Measurements from ENCODE around the gene EYS.
"Not testable (repeated sequence)": the region's sequence is repeated elsewhere in the genome, so short reads cannot be mapped to it uniquely, and the experiment has no call there.

GRCh38 chr6:65627434-65627999 lies 79.5 kb downstream of the EYS start:
- TF ChIP-seq, protein P1, sequence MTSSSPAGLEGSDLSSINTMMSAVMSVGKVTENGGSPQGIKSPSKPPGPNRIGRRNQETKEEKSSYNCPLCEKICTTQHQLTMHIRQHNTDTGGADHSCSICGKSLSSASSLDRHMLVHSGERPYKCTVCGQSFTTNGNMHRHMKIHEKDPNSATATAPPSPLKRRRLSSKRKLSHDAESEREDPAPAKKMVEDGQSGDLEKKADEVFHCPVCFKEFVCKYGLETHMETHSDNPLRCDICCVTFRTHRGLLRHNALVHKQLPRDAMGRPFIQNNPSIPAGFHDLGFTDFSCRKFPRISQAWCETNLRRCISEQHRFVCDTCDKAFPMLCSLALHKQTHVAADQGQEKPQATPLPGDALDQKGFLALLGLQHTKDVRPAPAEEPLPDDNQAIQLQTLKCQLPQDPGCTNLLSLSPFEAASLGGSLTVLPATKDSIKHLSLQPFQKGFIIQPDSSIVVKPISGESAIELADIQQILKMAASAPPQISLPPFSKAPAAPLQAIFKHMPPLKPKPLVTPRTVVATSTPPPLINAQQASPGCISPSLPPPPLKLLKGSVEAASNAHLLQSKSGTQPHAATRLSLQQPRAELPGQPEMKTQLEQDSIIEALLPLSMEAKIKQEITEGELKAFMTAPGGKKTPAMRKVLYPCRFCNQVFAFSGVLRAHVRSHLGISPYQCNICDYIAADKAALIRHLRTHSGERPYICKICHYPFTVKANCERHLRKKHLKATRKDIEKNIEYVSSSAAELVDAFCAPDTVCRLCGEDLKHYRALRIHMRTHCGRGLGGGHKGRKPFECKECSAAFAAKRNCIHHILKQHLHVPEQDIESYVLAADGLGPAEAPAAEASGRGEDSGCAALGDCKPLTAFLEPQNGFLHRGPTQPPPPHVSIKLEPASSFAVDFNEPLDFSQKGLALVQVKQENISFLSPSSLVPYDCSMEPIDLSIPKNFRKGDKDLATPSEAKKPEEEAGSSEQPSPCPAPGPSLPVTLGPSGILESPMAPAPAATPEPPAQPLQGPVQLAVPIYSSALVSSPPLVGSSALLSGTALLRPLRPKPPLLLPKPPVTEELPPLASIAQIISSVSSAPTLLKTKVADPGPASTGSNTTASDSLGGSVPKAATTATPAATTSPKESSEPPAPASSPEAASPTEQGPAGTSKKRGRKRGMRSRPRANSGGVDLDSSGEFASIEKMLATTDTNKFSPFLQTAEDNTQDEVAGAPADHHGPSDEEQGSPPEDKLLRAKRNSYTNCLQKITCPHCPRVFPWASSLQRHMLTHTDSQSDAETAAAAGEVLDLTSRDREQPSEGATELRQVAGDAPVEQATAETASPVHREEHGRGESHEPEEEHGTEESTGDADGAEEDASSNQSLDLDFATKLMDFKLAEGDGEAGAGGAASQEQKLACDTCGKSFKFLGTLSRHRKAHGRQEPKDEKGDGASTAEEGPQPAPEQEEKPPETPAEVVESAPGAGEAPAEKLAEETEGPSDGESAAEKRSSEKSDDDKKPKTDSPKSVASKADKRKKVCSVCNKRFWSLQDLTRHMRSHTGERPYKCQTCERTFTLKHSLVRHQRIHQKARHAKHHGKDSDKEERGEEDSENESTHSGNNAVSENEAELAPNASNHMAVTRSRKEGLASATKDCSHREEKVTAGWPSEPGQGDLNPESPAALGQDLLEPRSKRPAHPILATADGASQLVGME (CRISPR knock-in tag; IDR thresholded peaks at IDR 0.05) = not testable (repeated sequence)
- TF ChIP-seq ZNF655 (CRISPR knock-in tag; IDR thresholded peaks at IDR 0.05); NFATC3 (IDR thresholded peaks at IDR 0.05); ELF1 (tag; IDR thresholded peaks at IDR 0.05); PHF20 (IDR thresholded peaks at IDR 0.05; ENCODE audit: partially characterized antibody); ZZZ3 (IDR thresholded peaks at IDR 0.05); NFRKB (IDR thresholded peaks at IDR 0.05; ENCODE audit: low read depth): not testable (repeated sequence)
- TF ChIP-seq, protein P2, sequence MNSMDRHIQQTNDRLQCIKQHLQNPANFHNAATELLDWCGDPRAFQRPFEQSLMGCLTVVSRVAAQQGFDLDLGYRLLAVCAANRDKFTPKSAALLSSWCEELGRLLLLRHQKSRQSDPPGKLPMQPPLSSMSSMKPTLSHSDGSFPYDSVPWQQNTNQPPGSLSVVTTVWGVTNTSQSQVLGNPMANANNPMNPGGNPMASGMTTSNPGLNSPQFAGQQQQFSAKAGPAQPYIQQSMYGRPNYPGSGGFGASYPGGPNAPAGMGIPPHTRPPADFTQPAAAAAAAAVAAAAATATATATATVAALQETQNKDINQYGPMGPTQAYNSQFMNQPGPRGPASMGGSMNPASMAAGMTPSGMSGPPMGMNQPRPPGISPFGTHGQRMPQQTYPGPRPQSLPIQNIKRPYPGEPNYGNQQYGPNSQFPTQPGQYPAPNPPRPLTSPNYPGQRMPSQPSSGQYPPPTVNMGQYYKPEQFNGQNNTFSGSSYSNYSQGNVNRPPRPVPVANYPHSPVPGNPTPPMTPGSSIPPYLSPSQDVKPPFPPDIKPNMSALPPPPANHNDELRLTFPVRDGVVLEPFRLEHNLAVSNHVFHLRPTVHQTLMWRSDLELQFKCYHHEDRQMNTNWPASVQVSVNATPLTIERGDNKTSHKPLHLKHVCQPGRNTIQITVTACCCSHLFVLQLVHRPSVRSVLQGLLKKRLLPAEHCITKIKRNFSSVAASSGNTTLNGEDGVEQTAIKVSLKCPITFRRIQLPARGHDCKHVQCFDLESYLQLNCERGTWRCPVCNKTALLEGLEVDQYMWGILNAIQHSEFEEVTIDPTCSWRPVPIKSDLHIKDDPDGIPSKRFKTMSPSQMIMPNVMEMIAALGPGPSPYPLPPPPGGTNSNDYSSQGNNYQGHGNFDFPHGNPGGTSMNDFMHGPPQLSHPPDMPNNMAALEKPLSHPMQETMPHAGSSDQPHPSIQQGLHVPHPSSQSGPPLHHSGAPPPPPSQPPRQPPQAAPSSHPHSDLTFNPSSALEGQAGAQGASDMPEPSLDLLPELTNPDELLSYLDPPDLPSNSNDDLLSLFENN (IDR thresholded peaks at IDR 0.05; ENCODE audit: low read depth in 2 of 2, low read length in 2 of 2) = not testable (repeated sequence)
- TF ChIP-seq, protein P3, sequence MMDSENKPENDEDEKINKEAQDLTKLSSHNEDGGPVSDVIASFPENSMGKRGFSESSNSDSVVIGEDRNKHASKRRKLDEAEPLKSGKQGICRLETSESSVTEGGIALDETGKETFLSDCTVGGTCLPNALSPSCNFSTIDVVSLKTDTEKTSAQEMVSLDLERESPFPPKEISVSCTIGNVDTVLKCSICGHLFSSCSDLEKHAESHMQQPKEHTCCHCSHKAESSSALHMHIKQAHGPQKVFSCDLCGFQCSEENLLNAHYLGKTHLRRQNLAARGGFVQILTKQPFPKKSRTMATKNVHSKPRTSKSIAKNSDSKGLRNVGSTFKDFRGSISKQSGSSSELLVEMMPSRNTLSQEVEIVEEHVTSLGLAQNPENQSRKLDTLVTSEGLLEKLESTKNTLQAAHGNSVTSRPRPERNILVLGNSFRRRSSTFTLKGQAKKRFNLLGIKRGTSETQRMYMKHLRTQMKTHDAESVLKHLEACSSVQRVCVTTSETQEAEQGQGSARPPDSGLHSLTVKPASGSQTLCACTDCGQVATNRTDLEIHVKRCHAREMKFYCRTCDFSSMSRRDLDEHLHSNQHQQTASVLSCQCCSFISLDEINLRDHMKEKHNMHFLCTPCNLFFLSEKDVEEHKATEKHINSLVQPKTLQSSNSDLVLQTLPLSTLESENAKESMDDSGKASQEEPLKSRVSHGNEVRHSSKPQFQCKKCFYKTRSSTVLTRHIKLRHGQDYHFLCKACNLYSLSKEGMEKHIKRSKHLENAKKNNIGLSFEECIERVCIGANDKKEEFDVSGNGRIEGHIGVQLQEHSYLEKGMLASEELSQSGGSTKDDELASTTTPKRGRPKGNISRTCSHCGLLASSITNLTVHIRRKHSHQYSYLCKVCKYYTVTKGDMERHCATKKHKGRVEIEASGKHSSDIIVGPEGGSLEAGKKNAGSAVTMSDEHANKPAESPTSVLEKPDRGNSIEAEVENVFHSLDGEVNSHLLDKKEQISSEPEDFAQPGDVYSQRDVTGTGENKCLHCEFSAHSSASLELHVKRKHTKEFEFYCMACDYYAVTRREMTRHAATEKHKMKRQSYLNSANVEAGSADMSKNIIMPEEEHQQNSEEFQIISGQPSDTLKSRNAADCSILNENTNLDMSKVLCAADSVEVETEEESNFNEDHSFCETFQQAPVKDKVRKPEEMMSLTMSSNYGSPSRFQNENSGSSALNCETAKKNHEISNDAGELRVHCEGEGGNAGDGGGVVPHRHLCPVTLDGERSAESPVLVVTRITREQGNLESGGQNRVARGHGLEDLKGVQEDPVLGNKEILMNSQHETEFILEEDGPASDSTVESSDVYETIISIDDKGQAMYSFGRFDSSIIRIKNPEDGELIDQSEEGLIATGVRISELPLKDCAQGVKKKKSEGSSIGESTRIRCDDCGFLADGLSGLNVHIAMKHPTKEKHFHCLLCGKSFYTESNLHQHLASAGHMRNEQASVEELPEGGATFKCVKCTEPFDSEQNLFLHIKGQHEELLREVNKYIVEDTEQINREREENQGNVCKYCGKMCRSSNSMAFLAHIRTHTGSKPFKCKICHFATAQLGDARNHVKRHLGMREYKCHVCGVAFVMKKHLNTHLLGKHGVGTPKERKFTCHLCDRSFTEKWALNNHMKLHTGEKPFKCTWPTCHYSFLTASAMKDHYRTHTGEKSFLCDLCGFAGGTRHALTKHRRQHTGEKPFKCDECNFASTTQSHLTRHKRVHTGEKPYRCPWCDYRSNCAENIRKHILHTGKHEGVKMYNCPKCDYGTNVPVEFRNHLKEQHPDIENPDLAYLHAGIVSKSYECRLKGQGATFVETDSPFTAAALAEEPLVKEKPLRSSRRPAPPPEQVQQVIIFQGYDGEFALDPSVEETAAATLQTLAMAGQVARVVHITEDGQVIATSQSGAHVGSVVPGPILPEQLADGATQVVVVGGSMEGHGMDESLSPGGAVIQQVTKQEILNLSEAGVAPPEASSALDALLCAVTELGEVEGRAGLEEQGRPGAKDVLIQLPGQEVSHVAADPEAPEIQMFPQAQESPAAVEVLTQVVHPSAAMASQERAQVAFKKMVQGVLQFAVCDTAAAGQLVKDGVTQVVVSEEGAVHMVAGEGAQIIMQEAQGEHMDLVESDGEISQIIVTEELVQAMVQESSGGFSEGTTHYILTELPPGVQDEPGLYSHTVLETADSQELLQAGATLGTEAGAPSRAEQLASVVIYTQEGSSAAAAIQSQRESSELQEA (IDR thresholded peaks at IDR 0.05; ENCODE audit: low read depth) = not testable (repeated sequence)
- TF ChIP-seq, protein P4, sequence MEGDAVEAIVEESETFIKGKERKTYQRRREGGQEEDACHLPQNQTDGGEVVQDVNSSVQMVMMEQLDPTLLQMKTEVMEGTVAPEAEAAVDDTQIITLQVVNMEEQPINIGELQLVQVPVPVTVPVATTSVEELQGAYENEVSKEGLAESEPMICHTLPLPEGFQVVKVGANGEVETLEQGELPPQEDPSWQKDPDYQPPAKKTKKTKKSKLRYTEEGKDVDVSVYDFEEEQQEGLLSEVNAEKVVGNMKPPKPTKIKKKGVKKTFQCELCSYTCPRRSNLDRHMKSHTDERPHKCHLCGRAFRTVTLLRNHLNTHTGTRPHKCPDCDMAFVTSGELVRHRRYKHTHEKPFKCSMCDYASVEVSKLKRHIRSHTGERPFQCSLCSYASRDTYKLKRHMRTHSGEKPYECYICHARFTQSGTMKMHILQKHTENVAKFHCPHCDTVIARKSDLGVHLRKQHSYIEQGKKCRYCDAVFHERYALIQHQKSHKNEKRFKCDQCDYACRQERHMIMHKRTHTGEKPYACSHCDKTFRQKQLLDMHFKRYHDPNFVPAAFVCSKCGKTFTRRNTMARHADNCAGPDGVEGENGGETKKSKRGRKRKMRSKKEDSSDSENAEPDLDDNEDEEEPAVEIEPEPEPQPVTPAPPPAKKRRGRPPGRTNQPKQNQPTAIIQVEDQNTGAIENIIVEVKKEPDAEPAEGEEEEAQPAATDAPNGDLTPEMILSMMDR (IDR thresholded peaks at IDR 0.05 in 2 of 3, conservative IDR thresholded peaks at IDR 0.05 in 1 of 3; ENCODE audit: insufficient read depth in 2 of 3, low read depth in 1 of 3, low read length in 3 of 3) = not testable (repeated sequence)
